ENCODE results near the gene NAALAD2. TPM values are rescaled to one million over a fixed set of nuclear protein-coding genes. Genes with fewer than 3 reads are reported as not detected.

NAALAD2 gene
- polyA plus RNA-seq, 3 donors: not detected

- intact Hi-C loops (cut with micrococcal nuclease): no loop called here
- Histone ChIP-seq H4K20me1 (ENCODE audit: insufficient read depth, low read length) (no peaks in the 10 kb centered on the region), H3K9ac (ENCODE audit: insufficient read depth, low read length, poor library complexity, severe bottlenecking) (no peak overlapping the region), H3K4me3 (replicated peaks in 1 of 3; ENCODE audit: low read depth in 2 of 3, low read length in 3 of 3) (no peak overlapping the region), H3K36me3 (replicated peaks in 1 of 2; ENCODE audit: control insufficient read depth in 1 of 2, insufficient read depth in 2 of 2, low read length in 2 of 2) (no peaks in the 10 kb centered on the region), H3K27ac (ENCODE audit: low read depth in 1 of 2, low read length in 2 of 2) (no peak overlapping the region), H2AFZ (ENCODE audit: insufficient read depth, low read depth, low read length, poor library complexity, severe bottlenecking) (no peak overlapping the region), H3K27me3 (ENCODE audit: control insufficient read depth in 2 of 2, insufficient read depth in 2 of 2, low read length in 2 of 2) (no peaks in the 10 kb centered on the region), H3K4me1 (ENCODE audit: control insufficient read depth in 1 of 2, insufficient read depth in 2 of 2, low read length in 2 of 2) (no peaks in the 10 kb centered on the region), H3K9me3 (replicated peaks in 1 of 2; ENCODE audit: control insufficient read depth in 1 of 2, insufficient read depth in 1 of 2, low read length in 2 of 2) (peaks cover 0 to 12% of the 10 kb centered on the region in 2 donors), H3K79me2 (ENCODE audit: insufficient read depth, low read length) (no peaks in the 10 kb centered on the region), H3K4me2 (replicated peaks; ENCODE audit: extremely low read depth, low read length, poor library complexity, severe bottlenecking) (no peak overlapping the region)
- TF ChIP-seq CTCF (IDR thresholded peaks at IDR 0.05): no peak
- WGBS (ENCODE audit: insufficient coverage): no CpG with 5 or more reads among the region's 3 CpGs
- no peak overlapping the region for H3K27ac Mint-ChIP-seq
- no peak overlapping the region for H3K4me3 Mint-ChIP-seq
- no peaks in the 10 kb centered on the region for H3K36me3 Mint-ChIP-seq
- no peaks in the 10 kb centered on the region for H3K4me1 Mint-ChIP-seq
- peaks cover 0 to 9% (median 4%) of the 10 kb centered on the region in 7 donors for H3K9me3 Mint-ChIP-seq
- no peak for DNase-seq
- no peaks in the 10 kb centered on the region for H3K27me3 Mint-ChIP-seq (ENCODE audit: low read depth in 3 of 3)
These were observed 34.1 kb downstream of the NAALAD2 start for GRCh38 chr11:90168571-90168970.

- H3K27me3 Mint-ChIP-seq (ENCODE audit: low read depth in 3 of 3): no peaks in the 10 kb centered on the region
- no peaks in the 10 kb centered on the region for H3K36me3 ChIP-seq (replicated peaks in 1 of 2; ENCODE audit: control insufficient read depth in 1 of 2, insufficient read depth in 2 of 2, low read length in 2 of 2)
- H3K4me3 ChIP-seq (replicated peaks in 1 of 3; ENCODE audit: low read depth in 2 of 3, low read length in 3 of 3): no peak overlapping the region
- no peaks in the 10 kb centered on the region for H3K79me2 ChIP-seq (ENCODE audit: insufficient read depth, low read length)
- no peak for TF ChIP-seq CTCF (IDR thresholded peaks at IDR 0.05)
- DNase-seq: no peak
- H3K27ac Mint-ChIP-seq: no peak overlapping the region
- H3K9me3 ChIP-seq (replicated peaks in 1 of 2; ENCODE audit: control insufficient read depth in 1 of 2, insufficient read depth in 1 of 2, low read length in 2 of 2): peaks cover 0 to 12% of the 10 kb centered on the region in 2 donors
- H4K20me1 ChIP-seq (ENCODE audit: insufficient read depth, low read length): no peaks in the 10 kb centered on the region
- H3K4me3 Mint-ChIP-seq: no peak overlapping the region
- H3K36me3 Mint-ChIP-seq: no peaks in the 10 kb centered on the region
- no peaks in the 10 kb centered on the region for H3K27me3 ChIP-seq (ENCODE audit: control insufficient read depth in 2 of 2, insufficient read depth in 2 of 2, low read length in 2 of 2)
- intact Hi-C loops (cut with micrococcal nuclease): no loop called here
- H3K4me1 Mint-ChIP-seq: no peaks in the 10 kb centered on the region
- H3K4me1 ChIP-seq (ENCODE audit: control insufficient read depth in 1 of 2, insufficient read depth in 2 of 2, low read length in 2 of 2): no peaks in the 10 kb centered on the region
- H3K9ac ChIP-seq (ENCODE audit: insufficient read depth, low read length, poor library complexity, severe bottlenecking): no peak overlapping the region
- no peak overlapping the region for H3K4me2 ChIP-seq (replicated peaks; ENCODE audit: extremely low read depth, low read length, poor library complexity, severe bottlenecking)
- no peak overlapping the region for H2AFZ ChIP-seq (ENCODE audit: insufficient read depth, low read depth, low read length, poor library complexity, severe bottlenecking)
- H3K27ac ChIP-seq (ENCODE audit: low read depth in 1 of 2, low read length in 2 of 2): no peak overlapping the region
- H3K9me3 Mint-ChIP-seq: peaks cover 0 to 9% (median 4%) of the 10 kb centered on the region in 7 donors
These were observed 36.9 kb downstream of the NAALAD2 start for GRCh38 chr11:90171359-90171758.
